ENCODE data around the gene CLSTN2.

- no peak for TF ChIP-seq TAF1 (IDR thresholded peaks at IDR 0.05; ENCODE audit: low read depth, low read length)
- TF ChIP-seq POLR2A (IDR thresholded peaks at IDR 0.05; ENCODE audit: low read depth, low read length): no peak
- TF ChIP-seq SPI1 (IDR thresholded peaks at IDR 0.05; ENCODE audit: low read depth, low read length): no peak
- TF ChIP-seq POLR2AphosphoS5 (IDR thresholded peaks at IDR 0.05; ENCODE audit: low read depth, low read length): no peak
- no peak for TF ChIP-seq POU2F2 (IDR thresholded peaks at IDR 0.05; ENCODE audit: low read depth, low read length)
Measured at GRCh38 chr3:140204271-140204984, 269.4 kb downstream of the CLSTN2 start.
